ENCODE measurements around the gene TUBA4A. TPM values are rescaled to one million over a fixed set of nuclear protein-coding genes. Genes with fewer than 3 reads are reported as not detected.

The TUBA4A gene
- total RNA-seq = 120 and 128 TPM in 2 replicates
- 65.1 TPM for polyA plus RNA-seq (2012)

DNA sequence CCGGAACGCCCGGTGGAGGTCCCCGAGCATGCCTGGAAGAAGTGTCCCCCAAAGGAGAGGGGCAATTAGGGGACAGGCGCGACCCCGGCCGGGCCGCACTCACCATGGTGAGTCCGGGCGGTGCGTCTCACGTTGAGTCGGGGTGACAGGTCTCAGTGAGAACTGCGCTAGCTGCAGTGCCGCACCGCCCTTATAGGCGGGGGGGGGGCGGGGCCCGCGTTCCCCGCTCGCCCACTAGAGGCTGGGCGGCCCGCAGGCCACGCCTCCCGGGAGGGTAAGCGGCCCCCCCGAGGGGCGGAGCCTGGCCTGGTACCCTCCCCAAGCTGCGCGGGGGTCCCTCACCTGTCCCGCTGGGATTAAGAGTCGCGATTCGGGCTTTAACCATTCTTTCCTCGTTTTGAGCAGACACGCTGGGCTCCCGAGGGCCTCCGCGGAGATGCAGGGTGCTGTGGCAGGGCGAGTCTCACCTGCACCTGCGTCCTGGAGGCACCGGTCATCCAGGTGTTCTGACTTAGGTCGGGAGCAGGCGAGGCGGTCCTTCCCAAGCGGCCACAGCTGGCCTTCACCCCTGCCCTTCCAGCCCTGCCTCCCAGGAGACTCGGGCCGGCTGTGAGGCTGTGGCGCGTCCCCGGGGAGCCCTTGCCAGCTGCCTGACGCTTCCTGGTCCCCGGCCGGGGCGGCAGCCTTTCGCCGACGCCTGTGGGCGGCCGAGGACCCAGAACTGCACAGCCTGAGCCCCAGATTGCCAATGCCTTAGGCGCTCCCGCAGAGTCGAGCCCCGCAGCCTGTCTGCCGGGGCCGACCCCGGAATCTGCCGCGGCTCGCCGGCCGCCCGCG lies at the start of gene TUBA4A:
TUBA4A (minus strand) TSS at position 166 of the 837 bp plus-strand sequence; CDS start at position 106, 60 bp downstream.
- peak; percentile 81 for DNase-seq (ENCODE audit: low read depth)

DNA sequence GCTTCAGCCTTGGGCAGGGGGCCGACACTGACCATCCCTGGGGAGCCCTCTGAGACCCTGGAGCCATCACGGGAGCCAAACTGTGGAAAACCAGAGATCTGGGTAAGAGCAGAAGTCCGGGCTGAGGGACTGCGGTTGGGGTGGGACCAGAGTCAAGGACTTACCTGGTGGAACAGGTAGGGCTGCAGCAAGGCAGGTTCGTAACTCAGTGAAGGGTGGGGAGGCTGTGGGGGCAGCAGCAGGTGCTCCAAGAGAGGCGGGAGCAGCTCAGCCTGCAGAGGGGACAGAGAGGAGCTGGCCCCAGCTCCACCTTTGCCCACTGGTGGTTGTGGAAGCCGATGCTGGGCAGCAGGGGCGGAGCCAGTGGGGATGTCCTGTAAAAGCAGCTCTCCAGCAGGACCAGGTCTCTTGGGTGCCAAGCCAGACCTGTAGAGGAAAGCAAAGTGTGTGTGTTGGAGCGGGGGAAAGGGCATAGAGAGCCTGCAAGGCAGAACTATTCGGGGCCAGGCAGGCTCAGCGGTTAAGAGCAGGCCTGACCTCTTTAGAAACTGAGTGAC lies 48.8 kb upstream of the TUBA4A start:
- no peak for DNase-seq (ENCODE audit: low read depth)

DNA sequence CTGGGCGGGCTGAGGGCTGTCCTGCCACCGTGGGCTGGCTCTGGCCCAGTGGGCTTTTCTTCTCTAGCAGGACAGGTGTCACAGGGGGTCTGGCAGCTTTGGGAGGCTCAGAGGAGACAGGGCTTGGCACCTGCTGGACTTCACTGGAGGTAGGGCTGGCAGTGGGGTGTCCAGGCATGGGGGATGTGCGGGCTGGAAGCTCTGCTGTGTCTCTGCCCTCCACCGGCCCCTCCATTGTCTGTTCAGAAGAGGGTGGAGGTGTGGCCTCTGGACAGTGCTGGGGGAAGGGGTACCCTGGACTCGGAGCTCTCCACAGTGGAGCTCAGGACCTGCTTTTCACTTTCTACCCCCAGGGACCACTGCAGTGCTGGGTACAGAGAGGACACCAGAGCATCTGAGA lies 46.3 kb upstream of the TUBA4A start:
- DNase-seq (ENCODE audit: low read depth) = no peak

DNA sequence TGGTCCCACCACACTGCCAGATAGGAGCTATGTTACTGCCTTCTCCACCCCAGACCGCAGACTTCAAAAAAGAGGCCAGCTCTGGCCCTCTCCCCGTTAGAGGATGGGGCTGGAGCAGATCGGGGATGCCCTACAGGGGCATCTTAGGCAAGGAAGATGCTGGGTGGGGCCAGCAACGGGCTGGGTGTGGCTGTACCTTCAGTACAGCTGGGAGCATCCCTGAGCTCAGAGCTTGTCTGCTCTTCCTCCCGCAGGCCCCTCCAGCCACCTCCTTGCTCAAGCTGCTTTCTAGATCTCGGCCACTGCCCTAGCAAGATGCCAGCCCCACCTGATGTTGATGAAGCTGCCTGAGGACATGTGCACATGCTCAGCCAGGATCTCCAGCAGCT lies 45.6 kb upstream of the TUBA4A start:
- no peak for DNase-seq (ENCODE audit: low read depth)

DNA sequence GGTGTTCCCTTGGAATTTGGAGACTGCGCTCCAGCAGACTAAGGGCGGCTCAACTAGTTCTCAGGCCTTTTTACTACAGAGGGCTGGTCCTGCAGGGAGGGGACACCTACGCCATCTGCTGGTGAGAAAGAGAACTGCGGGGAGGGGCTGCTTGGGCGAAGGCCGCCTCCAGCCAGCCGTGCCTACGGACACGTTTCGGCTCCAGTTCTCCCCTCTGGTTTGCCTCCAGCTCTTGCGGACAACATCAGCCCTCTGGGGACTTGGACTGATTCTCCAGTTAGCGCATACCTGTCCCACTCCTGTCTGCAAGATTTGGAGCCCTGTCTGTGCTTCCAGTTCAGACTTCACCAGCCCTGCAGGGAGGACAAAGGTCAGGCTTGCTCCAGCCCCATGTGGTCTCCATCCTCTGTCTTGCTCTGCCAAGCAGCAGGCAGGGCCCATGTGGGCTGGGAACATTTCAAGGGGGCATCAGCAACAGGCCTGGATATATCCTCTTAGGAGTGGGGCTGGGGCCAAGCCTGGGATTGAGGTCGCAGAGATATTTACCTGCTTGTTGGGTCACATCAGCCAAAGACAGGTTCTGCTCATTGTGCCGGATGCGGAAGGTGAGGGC lies 45.1 kb upstream of the TUBA4A start:
- peak; percentile 81 for DNase-seq (ENCODE audit: low read depth)

DNA sequence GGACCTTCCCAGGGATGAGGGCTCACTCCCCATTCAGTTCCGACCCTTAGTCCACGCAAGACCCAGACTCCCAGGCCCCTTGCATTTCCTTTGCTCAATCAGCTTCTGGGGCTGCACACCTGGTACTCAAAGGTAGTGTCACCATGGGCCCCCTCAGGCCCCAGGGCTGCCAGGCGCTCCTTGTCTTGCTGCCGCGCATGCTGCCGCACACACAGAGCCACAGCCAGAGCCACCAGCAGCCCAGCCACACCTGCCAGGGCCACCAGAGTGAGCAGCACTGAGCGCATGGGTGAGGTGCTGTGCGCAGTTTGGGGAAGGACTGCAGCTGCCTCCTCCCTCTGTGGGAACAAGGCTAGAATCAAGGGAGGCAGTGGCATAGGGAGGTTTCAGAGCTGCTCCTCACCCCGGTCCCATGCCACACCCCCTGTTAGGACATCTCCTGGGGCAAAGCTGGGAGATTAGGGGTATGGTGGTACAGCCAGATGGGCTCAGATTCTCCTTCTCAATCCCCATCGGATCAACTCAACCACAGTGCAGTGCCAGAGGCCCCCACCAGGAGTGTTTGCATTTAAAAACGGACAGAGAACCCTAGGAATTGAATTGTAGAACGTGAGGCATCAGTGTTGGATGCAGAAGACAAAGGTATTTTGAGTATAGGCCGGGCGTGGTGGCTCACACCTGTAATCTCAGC lies 44.2 kb upstream of the TUBA4A start:
- DNase-seq (ENCODE audit: low read depth) = no peak

DNA sequence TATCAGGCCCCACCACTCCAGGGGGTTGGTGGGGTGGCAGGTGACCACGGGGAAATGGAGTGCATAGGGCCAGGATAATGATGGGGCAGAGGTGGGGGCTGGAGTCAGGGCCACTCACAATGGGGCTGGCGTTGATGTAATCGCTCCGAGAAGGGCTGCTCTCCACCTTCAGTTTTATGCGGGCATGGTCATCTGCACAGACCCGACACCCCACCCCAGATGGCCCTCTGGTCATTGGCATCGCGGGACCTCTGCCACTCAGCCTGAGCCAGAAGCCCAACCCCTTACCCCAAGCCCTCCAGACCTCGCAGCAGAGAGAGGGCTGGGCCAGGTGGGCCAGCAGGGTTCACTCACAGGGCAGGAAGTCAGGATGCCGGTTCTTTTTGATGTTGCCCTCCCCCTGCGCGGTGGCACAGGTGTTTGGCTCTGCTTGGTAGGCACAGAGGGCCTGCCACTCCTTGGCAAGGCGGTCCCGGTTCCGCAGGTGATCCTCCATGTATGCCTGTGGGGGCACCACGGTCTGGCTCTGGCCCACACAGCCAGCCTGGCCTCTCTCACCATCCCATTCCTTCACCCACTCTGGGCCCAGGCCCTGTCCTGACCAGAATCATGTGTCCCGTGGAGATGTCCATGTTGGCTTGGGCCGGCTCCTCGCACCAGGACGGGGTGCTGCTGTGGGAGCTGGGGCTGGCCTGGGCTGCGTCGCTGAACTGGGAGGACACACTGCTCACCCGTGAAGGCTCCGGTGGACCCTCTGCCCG lies 43.1 kb upstream of the TUBA4A start:
- DNase-seq (ENCODE audit: low read depth) = no peak

DNA sequence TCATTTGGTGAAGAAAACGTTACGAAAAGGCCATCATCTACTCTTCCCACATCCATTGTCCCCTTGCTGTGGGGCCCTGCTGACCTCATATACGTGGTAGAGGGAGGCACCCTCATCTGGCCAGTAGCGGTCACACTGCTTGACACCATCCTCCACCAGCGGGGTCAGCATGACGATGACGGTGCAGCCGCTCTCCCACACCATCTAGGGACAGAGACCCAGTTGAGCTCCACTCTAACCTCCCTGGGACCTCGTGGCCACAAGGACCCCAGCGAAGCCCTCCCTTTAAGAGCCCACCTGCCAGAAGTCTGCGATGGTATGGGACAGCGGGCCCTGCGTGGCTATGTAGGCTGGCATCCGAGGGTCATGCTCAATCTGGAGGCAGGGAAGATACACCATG lies 42.4 kb upstream of the TUBA4A start:
- no peak for DNase-seq (ENCODE audit: low read depth)

DNA sequence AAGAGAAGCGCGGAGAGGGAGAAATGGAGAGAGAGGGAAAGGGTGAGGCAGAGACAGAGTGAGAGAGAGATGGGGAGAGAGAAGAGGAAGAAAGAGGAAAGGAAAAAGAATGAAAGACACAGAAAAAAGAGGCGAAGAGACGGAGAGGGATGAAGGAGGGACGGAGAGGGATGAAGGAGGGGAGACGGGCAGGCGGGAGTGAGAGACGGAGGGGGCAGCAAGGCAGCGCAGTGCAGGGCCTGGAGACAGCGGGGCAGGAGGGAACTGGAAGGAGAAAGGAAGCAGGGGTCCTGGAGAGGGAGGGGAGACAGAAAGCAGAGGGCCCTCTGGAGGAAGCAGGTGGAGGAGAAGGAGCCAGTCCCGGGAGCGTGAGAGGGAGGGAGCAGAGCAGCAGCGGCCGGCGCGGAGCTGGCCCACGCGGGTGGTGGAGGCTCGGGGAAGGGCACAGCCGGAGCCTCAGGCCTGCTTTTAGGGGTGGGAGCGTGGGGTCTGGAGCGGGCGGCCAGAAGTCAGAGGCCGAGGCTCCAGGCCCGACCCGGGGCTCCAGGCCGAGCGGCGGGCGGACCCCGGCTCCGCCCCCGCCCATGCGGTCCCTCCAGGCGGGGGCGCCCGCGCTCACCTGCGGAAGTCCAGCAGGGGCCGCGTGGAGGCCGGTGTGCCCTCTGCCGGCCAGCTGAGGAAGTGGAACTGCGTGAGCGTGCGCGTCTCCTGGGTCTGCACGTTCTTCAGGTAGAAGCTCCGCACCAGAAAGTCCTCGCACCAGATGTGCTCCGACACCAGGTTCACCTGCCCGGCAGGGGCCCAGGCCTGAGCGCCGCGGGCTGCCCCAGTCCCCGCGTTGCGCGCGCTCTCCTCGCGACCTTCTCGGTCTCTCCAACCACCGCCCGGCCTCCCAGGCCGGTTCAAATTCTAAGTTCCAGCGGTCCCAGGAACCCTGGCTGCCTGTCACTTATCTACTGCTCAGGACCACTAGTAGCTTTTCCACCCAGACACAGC lies 40.9 kb upstream of the TUBA4A start:
- peak; percentile 77 for DNase-seq (ENCODE audit: low read depth)

DNA sequence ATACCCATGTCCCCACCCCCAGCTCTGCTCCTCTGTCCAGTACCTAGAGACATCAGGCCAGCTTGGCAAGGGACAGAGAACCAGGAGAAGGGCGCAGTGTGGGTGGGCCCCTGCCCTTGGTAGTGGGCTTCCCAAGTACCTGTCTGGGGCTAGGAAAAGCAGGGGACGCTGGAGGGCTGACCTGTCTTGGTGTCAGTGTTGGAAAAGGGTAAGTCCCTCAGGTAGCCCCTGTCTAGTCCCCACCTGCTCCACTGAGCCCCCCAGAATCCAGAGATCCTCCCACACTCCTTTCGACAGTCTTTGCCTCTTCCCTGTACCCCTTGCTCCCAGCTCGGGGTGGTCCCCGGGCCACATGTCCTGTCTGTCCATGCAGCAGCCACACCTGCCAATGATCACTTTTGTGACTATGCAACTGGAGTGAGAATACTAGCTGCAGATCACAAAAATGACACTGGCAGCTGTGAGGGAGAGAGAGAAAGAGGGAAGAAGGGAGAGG lies 40.1 kb upstream of the TUBA4A start:
- peak; percentile 38 for DNase-seq (ENCODE audit: low read depth)

DNA sequence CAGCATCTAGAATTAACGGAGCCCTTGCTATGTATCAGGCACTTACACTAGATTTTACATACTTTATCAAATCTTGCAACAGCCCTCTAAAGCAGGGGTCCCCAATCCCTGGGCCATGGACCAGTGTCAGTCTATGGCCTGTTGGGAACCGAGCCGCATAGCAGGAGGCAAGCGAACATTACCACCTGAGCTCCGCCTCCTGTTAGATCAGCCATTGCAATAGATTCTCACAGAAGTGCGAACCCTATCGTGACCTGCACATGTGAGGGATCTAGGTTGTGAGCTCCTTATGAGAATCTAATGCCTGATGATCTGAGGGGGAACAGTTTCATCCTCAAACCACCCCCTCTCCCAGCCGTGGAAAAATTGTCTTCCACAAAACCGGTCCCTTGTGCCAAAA lies 38.9 kb upstream of the TUBA4A start:
- DNase-seq (ENCODE audit: low read depth) = no peak

DNA sequence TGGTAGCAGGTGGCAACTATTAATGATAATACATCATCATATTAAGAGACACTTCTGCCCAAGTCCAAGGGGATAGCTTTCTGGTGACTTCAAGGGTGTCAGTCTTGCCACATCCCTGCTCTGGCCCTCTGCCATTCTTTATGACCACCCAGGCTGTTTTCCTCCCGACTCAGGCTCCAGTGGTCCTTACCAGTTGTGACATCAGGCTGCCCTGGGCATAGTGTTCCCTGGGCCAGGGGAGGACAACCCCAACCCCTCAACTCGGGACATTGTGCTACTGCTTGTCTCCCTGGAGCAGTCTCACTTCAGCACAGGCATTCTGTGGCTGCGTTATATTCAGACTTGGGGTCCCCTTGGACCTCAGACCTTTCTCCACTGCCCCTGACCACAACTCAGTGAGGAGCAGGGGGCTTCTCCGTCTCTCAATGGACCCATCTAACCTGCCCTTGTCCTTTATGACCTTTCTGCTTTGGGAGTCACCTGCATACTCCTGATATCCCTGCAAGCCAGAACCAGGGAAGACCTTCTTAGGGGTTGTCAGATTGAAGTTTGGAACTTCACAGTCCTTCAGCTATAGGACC lies 38.3 kb upstream of the TUBA4A start:
- DNase-seq (ENCODE audit: low read depth) = no peak

DNA sequence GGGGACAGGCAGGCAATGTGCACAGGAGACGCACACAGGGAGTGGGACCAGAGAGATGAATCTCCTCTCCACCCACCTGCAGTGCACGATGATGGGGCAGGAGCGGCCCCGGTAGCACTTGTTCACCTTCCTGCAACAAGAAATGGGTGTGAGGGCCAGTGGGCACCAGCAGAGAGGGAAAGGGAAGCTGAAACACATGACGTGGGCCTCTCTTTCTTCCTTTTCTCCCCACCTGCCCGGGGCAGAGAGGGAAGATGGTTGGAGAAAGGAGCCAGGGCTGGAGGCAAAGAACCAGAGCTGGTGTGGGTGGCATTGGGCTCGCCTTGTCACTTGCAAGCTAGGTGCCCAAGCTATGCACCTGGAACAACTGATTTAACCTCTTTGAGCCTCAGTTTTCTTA lies 37.7 kb upstream of the TUBA4A start:
- DNase-seq (ENCODE audit: low read depth) = no peak

DNA sequence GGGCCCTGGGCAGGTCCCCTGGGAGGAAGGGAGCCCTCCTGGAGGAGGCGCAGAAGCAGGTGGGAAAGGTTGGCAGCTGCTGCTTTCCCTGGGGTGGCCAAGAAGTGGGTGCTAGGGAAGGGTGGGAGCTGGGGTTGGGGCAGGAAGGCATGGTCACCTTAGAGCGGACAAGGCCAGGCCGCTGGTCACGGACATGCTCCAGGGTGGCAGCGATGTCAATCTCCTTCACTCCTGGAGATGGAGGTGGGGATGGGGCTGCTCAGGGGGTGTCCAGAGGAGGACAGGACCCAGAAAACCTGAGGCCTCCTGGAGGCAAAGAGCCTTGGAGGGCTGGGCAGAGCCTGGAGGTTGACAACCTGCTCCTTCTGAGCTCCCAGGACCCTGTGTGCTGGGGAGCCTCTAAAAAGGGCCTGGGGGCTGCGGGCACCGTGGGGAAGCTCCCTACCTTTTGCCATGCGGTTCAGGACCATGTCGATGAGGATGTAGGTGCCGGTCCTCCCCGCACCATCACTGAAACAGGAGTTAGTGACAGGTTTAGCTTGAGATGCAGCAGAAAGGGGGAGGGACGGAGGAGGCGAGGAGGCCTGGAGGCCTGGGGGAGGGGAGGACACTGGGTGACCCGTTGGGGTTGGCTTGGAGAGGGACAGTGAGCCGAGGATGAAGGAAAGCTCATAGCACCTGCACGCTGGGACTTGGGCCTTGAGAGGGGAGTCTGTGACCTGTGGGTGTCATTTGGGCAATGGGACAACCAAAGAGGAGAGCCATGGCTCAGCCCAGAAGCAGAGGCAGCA lies 36.9 kb upstream of the TUBA4A start:
- DNase-seq (ENCODE audit: low read depth) = no peak

DNA sequence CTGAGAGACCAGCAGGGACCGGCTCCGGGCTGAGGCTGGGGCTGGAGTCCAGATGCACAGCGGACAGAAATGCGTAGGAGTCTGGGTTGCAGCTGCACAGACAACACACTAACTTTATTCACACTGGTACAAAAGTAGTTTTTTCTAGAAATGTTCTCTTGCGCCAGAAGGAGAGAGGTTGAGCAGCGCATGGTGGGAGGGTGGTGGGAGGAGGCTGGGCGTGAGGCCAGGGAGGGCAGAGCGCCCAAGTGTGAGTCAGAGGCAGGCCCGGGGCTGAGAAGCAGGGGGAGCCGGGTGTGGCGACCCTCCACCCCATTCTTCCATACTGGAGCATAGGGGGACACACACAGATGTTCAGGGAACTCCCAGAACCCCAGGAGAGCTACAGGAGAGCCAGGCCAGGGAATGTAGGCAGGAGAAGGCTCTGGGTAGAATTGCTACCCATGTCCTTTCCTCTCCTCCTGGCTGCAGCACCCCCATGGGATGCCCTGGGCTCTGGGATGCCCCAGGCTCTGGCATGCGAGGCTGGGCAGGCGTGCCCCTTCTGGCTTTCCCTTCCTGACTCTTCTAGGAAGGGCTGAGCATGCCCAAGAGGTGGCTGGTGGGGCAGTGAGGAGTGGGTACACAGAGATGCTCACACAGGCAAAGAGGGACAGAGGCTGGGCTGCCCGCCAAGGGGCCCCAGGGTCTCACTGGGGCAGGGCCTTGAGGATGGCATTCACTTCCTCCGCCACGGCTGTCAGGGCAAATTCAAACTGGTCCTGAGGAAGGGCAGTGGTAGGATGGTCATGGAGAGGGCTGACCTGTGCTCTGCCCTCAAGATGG lies 36.0 kb upstream of the TUBA4A start:
- peak; percentile 82 for DNase-seq (ENCODE audit: low read depth)

DNA sequence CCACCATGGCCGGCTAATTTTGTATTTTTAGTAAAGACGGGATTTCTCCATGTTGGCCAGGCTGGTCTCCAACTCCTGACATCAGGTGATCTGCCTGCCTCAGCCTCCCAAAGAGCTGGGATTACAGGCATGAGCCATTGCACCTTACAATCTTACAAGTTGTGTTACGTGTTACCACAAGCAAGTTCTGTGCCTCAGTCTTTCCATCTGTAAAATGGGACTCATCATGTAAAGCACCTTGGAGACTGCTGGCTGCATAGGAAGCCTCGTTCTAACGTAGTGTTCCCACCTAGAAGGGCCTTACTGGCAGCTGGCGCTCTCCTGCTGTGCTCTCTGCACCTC lies 35.4 kb upstream of the TUBA4A start:
- no peak for DNase-seq (ENCODE audit: low read depth)

DNA sequence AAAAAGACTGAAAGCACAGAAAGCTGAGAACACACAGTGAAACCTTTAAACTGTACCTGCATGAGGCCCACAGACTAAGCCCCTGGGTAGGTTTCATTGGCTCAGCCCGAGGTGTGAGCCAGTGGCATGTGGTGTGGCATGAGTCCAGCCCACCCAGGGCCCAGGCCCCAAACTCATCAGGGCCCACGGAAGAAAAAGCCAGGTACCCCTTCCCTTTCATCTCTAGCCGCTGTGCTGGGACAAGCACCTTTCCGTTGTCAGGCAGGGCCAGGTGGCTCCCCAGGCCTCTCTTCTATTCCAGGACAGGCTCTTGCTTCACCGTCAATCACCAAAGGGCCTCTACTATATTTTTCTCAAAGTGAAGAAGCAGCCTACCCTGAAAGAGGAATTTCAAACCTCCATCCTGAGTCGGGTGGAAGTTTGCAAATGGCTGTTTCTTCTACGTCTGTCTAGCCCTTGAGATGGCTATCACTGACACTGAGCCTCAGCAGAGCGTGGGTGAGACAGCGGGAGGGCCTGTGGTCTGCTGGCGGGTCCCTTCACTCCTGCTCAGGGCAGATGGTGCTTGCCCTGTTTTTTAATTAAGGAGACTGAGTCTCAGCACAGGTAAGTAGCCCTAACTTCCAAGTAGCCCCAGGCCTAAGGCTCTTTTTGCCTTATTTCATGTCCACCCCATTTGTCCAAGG lies 34.0 kb upstream of the TUBA4A start:
- DNase-seq (ENCODE audit: low read depth) = no peak

Data from myocyte (in vitro differentiated cells).